ENCODE measurements around the gene EIF2S2. TPM values are rescaled to one million over a fixed set of nuclear protein-coding genes. Genes with fewer than 3 reads are reported as not detected.

Gene EIF2S2
- total and polyA plus RNA-seq, 2 experiments from 2014 or later: 124 to 194 TPM

DNA sequence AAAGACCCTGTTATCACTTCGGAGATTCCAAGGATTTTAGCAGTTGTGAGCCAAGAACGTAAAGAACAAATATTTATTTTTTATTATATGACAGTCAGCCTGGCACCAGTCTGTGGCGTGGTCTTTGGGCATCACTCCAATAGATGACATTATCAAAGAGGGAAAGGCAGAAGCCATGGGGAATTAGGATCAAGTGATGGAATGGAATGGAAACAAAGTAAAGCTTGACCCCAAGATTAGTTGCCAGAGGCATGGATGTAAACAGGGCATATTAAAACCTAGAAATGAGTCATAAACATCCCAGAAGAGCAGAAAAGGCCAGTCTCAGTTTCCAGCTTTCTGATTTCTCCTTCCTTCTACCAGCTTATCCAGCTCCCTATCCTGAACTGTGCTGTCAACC lies 11.5 kb downstream of the EIF2S2 start:
- Mint-ChIP-seq H3K4me3 (no peak overlapping the region), H3K27ac (no peak overlapping the region), H3K36me3 (ENCODE audit: low read depth) (peaks cover 99% of the 10 kb centered on the region), H3K27me3 (ENCODE audit: insufficient read depth, low read depth, poor library complexity) (no peaks in the 10 kb centered on the region), H3K4me1 (no peaks in the 10 kb centered on the region), H3K9me3 (no peaks in the 10 kb centered on the region)
- Histone ChIP-seq H3K36me3 (ENCODE audit: insufficient read depth) (peaks cover 98% of the 10 kb centered on the region), H3F3A (replicated peaks; ENCODE audit: low read depth) (peaks cover 2% of the 10 kb centered on the region; the same call in 1 of the 2 replicates), H3K4me2 (no peak overlapping the region), H4K20me1 (replicated peaks; ENCODE audit: insufficient read depth) (peaks cover 85% of the 10 kb centered on the region), H2AFZ (no peak overlapping the region), H3K27ac (ENCODE audit: low read depth) (no peak overlapping the region), H3K9me2 (ENCODE audit: insufficient read depth) (no peaks in the 10 kb centered on the region), H3K27me3 (ENCODE audit: insufficient read depth) (no peaks in the 10 kb centered on the region), H3K4me3 (no peak overlapping the region), H3K4me1 (ENCODE audit: insufficient read depth) (no peaks in the 10 kb centered on the region), H3K79me2 (replicated peaks; ENCODE audit: insufficient read depth) (peaks cover 96% of the 10 kb centered on the region)
- no peak for ATAC-seq
- no peak for TF ChIP-seq CREB1 (CRISPR knock-in tag; IDR thresholded peaks at IDR 0.05; ENCODE audit: low read depth)
- no peak for TF ChIP-seq ZNF114 (CRISPR knock-in tag; IDR thresholded peaks at IDR 0.05)
- no peak for TF ChIP-seq ETS1 (IDR thresholded peaks at IDR 0.05)
- no peak for TF ChIP-seq REST (IDR thresholded peaks at IDR 0.05; ENCODE audit: unreplicated experiment)
- TF ChIP-seq, protein P1, sequence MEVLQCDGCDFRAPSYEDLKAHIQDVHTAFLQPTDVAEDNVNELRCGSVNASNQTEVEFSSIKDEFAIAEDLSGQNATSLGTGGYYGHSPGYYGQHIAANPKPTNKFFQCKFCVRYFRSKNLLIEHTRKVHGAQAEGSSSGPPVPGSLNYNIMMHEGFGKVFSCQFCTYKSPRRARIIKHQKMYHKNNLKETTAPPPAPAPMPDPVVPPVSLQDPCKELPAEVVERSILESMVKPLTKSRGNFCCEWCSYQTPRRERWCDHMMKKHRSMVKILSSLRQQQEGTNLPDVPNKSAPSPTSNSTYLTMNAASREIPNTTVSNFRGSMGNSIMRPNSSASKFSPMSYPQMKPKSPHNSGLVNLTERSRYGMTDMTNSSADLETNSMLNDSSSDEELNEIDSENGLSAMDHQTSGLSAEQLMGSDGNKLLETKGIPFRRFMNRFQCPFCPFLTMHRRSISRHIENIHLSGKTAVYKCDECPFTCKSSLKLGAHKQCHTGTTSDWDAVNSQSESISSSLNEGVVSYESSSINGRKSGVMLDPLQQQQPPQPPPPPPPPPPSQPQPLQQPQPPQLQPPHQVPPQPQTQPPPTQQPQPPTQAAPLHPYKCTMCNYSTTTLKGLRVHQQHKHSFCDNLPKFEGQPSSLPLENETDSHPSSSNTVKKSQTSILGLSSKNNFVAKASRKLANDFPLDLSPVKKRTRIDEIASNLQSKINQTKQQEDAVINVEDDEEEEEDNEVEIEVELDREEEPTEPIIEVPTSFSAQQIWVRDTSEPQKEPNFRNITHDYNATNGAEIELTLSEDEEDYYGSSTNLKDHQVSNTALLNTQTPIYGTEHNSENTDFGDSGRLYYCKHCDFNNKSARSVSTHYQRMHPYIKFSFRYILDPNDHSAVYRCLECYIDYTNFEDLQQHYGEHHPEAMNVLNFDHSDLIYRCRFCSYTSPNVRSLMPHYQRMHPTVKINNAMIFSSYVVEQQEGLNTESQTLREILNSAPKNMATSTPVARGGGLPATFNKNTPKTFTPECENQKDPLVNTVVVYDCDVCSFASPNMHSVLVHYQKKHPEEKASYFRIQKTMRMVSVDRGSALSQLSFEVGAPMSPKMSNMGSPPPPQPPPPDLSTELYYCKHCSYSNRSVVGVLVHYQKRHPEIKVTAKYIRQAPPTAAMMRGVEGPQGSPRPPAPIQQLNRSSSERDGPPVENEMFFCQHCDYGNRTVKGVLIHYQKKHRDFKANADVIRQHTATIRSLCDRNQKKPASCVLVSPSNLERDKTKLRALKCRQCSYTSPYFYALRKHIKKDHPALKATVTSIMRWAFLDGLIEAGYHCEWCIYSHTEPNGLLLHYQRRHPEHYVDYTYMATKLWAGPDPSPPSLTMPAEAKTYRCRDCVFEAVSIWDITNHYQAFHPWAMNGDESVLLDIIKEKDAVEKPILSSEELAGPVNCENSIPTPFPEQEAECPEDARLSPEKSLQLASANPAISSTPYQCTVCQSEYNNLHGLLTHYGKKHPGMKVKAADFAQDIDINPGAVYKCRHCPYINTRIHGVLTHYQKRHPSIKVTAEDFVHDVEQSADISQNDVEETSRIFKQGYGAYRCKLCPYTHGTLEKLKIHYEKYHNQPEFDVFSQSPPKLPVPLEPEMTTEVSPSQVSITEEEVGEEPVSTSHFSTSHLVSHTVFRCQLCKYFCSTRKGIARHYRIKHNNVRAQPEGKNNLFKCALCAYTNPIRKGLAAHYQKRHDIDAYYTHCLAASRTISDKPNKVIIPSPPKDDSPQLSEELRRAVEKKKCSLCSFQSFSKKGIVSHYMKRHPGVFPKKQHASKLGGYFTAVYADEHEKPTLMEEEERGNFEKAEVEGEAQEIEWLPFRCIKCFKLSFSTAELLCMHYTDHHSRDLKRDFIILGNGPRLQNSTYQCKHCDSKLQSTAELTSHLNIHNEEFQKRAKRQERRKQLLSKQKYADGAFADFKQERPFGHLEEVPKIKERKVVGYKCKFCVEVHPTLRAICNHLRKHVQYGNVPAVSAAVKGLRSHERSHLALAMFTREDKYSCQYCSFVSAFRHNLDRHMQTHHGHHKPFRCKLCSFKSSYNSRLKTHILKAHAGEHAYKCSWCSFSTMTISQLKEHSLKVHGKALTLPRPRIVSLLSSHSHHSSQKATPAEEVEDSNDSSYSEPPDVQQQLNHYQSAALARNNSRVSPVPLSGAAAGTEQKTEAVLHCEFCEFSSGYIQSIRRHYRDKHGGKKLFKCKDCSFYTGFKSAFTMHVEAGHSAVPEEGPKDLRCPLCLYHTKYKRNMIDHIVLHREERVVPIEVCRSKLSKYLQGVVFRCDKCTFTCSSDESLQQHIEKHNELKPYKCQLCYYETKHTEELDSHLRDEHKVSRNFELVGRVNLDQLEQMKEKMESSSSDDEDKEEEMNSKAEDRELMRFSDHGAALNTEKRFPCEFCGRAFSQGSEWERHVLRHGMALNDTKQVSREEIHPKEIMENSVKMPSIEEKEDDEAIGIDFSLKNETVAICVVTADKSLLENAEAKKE (CRISPR knock-in tag; IDR thresholded peaks at IDR 0.05): no peak
- DNase-seq (ENCODE audit: low spot score): no peak
